ENCODE data around the gene NLRP13. TPM values are rescaled to one million over a fixed set of nuclear protein-coding genes. Genes with fewer than 3 reads are reported as not detected.

The NLRP13 gene
- total and polyA plus RNA-seq, 4 donors = not detected

DNA sequence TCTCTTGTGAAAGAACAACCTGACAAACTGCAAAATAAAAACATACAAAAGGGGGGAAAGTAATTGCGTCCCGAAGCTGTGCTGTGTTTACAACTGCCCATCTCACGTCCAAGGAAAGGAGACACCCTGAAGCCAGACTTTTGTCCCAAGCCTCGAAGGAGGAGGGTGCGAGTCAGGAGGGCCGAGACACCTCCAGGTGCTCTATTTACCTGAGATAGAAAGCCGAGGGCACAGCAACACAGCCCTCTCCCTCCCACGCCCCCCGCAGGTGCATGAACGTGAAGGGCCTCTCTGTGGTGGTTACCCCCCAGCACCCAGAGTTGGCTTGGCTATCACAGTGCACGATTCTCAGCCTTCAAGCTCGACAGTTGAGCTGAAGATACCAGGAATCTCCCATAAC is 33.2 kb downstream of the NLRP13 start:
- H3K4me1 ChIP-seq (ENCODE audit: control insufficient read depth in 5 of 5, insufficient read depth in 5 of 5, low read length in 5 of 5) = no peaks in the 10 kb centered on the region
- H3K9me3 ChIP-seq (ENCODE audit: control insufficient read depth in 4 of 4, insufficient read depth in 3 of 4, low read length in 3 of 4) = peaks cover 0 to 11% (median 2%) of the 10 kb centered on the region in 4 donors
- no peaks in the 10 kb centered on the region for H3K36me3 ChIP-seq (ENCODE audit: control insufficient read depth in 4 of 4, insufficient read depth in 4 of 4, low read length in 4 of 4)
- H3K27me3 ChIP-seq (ENCODE audit: control insufficient read depth in 3 of 3, insufficient read depth in 3 of 3, low read length in 2 of 3) = no peaks in the 10 kb centered on the region
- no peak overlapping the region for H3K9ac ChIP-seq (ENCODE audit: insufficient read depth in 1 of 2, low read length in 2 of 2)
- no peak for DNase-seq
- H3K27ac ChIP-seq (ENCODE audit: low read depth in 1 of 2, low read length in 1 of 2) = no peak overlapping the region
- no peak overlapping the region for H3K4me3 ChIP-seq
- 81 to 83% methylated on average over 12 of the region's 12 CpGs for WGBS, 2 donors
- no peak for TF ChIP-seq CTCF (IDR thresholded peaks at IDR 0.05; ENCODE audit: control extremely low read depth, extremely low read depth)
- no peak for ATAC-seq (ENCODE audit: insufficient read depth, low FRiP score)

- Histone ChIP-seq H3K27me3 (ENCODE audit: control insufficient read depth in 3 of 3, insufficient read depth in 3 of 3, low read length in 2 of 3) (no peaks in the 10 kb centered on the region), H3K4me1 (ENCODE audit: control insufficient read depth in 5 of 5, insufficient read depth in 5 of 5, low read length in 5 of 5) (no peaks in the 10 kb centered on the region), H3K36me3 (ENCODE audit: control insufficient read depth in 4 of 4, insufficient read depth in 4 of 4, low read length in 4 of 4) (no peaks in the 10 kb centered on the region), H3K9me3 (ENCODE audit: control insufficient read depth in 4 of 4, insufficient read depth in 3 of 4, low read length in 3 of 4) (peaks cover 1 to 16% (median 4%) of the 10 kb centered on the region in 4 donors), H3K4me3 (no peak overlapping the region), H3K27ac (ENCODE audit: low read depth in 1 of 2, low read length in 1 of 2) (no peak overlapping the region), H3K9ac (ENCODE audit: insufficient read depth in 1 of 2, low read length in 2 of 2) (no peak overlapping the region)
- WGBS, 2 donors = 75 to 82% methylated on average over 4 of the region's 4 CpGs
- TF ChIP-seq CTCF (IDR thresholded peaks at IDR 0.05; ENCODE audit: control extremely low read depth, extremely low read depth) = no peak
- ATAC-seq (ENCODE audit: insufficient read depth, low FRiP score) = no peak
- DNase-seq = no peak
Measured at GRCh38 chr19:55882626-55883025, 49.5 kb downstream of the NLRP13 start.

- H3K36me3 ChIP-seq (ENCODE audit: control insufficient read depth in 4 of 4, insufficient read depth in 4 of 4, low read length in 4 of 4) = no peaks in the 10 kb centered on the region
- H3K27me3 ChIP-seq (ENCODE audit: control insufficient read depth in 3 of 3, insufficient read depth in 3 of 3, low read length in 2 of 3) = no peaks in the 10 kb centered on the region
- no peaks in the 10 kb centered on the region for H3K4me1 ChIP-seq (ENCODE audit: control insufficient read depth in 5 of 5, insufficient read depth in 5 of 5, low read length in 5 of 5)
- ATAC-seq (ENCODE audit: insufficient read depth, low FRiP score) = no peak
- no peak overlapping the region for H3K9ac ChIP-seq (ENCODE audit: insufficient read depth in 1 of 2, low read length in 2 of 2)
- 57 to 70% methylated on average over 3 of the region's 3 CpGs for WGBS, 2 donors
- no peak for DNase-seq
- H3K4me3 ChIP-seq = no peak overlapping the region
- H3K9me3 ChIP-seq (ENCODE audit: control insufficient read depth in 4 of 4, insufficient read depth in 3 of 4, low read length in 3 of 4) = peaks cover 1 to 19% (median 6%) of the 10 kb centered on the region in 4 donors
- H3K27ac ChIP-seq (ENCODE audit: low read depth in 1 of 2, low read length in 1 of 2) = no peak overlapping the region
- TF ChIP-seq CTCF (IDR thresholded peaks at IDR 0.05; ENCODE audit: control extremely low read depth, extremely low read depth) = no peak
Measured at GRCh38 chr19:55877211-55877610, 54.9 kb downstream of the NLRP13 start.

GRCh38 chr19:55870736-55871135 is 61.4 kb downstream of the NLRP13 start:
- 85 to 87% methylated on average over 11 of the region's 11 CpGs for WGBS, 2 donors
- no peaks in the 10 kb centered on the region for H3K4me1 ChIP-seq (ENCODE audit: control insufficient read depth in 5 of 5, insufficient read depth in 5 of 5, low read length in 5 of 5)

More at GRCh38 chr19:55870736-55871135, 61.4 kb downstream of the NLRP13 start:
- H3K9ac ChIP-seq (ENCODE audit: insufficient read depth in 1 of 2, low read length in 2 of 2) = no peak overlapping the region
- TF ChIP-seq CTCF (IDR thresholded peaks at IDR 0.05; ENCODE audit: control extremely low read depth, extremely low read depth) = no peak
- H3K36me3 ChIP-seq (ENCODE audit: control insufficient read depth in 4 of 4, insufficient read depth in 4 of 4, low read length in 4 of 4) = no peaks in the 10 kb centered on the region
- peaks cover 3 to 11% (median 5%) of the 10 kb centered on the region in 4 donors for H3K9me3 ChIP-seq (ENCODE audit: control insufficient read depth in 4 of 4, insufficient read depth in 3 of 4, low read length in 3 of 4)
- H3K4me3 ChIP-seq = no peak overlapping the region
- no peaks in the 10 kb centered on the region for H3K27me3 ChIP-seq (ENCODE audit: control insufficient read depth in 3 of 3, insufficient read depth in 3 of 3, low read length in 2 of 3)
- no peak for ATAC-seq (ENCODE audit: insufficient read depth, low FRiP score)
- H3K27ac ChIP-seq (ENCODE audit: low read depth in 1 of 2, low read length in 1 of 2) = no peak overlapping the region
- no peak for DNase-seq

All from lung (tissue), 12 donors.